ENCODE data around the gene TBKBP1.

Gene TBKBP1

DNA sequence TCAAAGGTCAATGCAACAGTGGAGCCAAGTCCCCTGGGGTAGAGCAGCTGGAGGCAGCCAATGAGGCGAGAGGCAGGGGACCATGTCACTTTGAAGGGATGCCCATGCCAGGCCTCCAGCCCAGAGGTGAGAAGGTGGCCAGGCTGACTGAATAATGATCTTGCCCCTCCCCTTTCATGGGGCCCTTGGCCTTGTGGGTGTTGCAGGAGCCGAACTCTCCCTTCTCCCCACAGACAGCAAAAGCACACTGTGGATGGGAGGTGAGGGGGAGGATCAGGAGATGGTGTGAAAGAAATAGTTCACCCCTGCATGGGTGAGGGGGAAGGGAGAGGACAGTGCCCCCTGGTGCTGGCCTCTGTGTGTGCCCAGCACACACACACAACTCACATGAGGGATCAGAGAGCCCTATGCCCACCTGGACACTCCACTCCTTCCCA lies 23.3 kb downstream of the TBKBP1 start:
- Histone ChIP-seq H3K27me3 (ENCODE audit: control insufficient read depth, insufficient read depth, low read length) (peaks cover 52% of the 10 kb centered on the region), H3K9me3 (ENCODE audit: control insufficient read depth, insufficient read depth, low read length) (no peaks in the 10 kb centered on the region), H3K27ac (ENCODE audit: low read depth, low read length) (no peak overlapping the region), H3K36me3 (ENCODE audit: control insufficient read depth, insufficient read depth, low read length) (no peaks in the 10 kb centered on the region), H3K4me3 (ENCODE audit: low read depth, low read length) (no peak overlapping the region), H3K4me1 (ENCODE audit: control insufficient read depth, insufficient read depth, low read length) (peaks cover 7% of the 10 kb centered on the region; the same call in 1 of the 2 replicates), H3K9ac (ENCODE audit: low read depth, low read length) (no peak overlapping the region)

DNA sequence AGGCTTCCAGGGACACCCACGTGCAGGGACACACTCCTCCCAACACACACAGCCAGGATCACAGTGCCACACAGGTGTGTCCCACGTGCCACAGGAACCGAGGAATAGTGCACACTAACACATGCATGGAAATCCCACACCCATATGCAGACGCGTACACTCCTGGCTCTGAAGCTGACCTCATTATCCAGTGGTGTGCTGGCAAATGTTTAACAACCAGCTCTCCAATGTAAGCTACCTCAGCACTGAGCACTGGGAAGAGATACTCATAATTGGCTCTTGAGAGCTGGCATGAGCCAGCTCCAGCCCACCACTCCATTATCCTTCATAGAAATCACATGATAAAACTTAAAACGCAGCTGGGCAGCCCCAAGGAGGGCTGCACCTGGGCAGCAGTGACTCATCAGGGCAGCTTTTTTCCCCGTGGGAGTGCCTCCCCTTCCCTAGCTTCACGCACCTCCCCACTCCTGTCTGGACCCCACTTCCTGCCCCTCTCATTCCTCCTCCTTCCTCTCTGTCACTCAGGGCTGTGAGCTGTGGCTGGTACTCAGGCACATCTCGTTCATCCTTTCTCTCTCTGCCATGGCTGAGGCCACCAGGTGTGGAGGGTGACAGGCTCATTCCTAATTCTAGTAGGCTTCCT lies 24.1 kb downstream of the TBKBP1 start:
- Histone ChIP-seq H3K4me3 (ENCODE audit: low read depth, low read length) (no peak overlapping the region), H3K9ac (ENCODE audit: low read depth, low read length) (no peak overlapping the region), H3K27ac (ENCODE audit: low read depth, low read length) (no peak overlapping the region), H3K36me3 (ENCODE audit: control insufficient read depth, insufficient read depth, low read length) (no peaks in the 10 kb centered on the region), H3K27me3 (ENCODE audit: control insufficient read depth, insufficient read depth, low read length) (peaks cover 54% of the 10 kb centered on the region), H3K4me1 (ENCODE audit: control insufficient read depth, insufficient read depth, low read length) (peaks cover 7% of the 10 kb centered on the region; the same call in 1 of the 2 replicates), H3K9me3 (ENCODE audit: control insufficient read depth, insufficient read depth, low read length) (no peaks in the 10 kb centered on the region)

DNA sequence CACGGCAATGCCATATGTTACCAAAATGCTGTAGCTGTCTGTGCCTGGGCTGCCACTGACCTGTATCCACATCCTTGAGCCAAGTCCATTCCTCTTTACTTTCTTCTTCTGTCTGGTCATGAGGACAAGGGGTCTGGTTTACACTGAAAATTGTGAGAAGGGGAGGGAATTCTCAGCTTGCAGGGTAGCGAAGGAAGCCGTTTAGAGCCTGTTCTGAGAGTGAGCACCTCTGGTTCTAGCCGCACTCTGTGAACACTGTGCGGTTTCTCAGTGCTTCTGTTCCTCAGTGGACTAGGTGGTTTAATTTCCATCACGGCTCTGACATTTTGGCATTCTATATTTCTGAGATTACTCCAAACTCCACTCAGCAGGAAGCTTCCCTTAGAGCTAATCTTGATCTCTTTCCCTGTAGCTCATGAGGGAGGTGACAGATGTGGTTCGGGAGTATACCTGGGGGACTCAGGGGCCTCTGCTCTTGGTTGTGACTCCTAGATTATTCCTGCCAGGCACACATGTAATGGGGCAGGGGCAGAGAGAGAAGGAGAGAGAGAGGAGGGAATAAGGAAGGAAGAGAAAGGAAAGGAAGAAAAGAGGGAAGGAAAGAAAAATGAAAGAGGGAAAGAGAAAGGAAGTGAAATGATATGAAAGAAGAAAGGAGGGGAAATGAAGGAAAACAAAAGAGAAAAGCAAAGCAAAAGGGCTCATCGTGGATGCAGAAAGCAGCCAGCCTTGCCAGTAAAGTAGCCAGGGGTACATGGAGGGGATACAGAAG lies 24.9 kb downstream of the TBKBP1 start:
- Histone ChIP-seq H3K4me1 (ENCODE audit: control insufficient read depth, insufficient read depth, low read length) (peaks cover 7% of the 10 kb centered on the region; the same call in 1 of the 2 replicates), H3K9me3 (ENCODE audit: control insufficient read depth, insufficient read depth, low read length) (no peaks in the 10 kb centered on the region), H3K4me3 (ENCODE audit: low read depth, low read length) (no peak overlapping the region), H3K9ac (ENCODE audit: low read depth, low read length) (no peak overlapping the region), H3K27me3 (ENCODE audit: control insufficient read depth, insufficient read depth, low read length) (peaks cover 52% of the 10 kb centered on the region), H3K27ac (ENCODE audit: low read depth, low read length) (no peak overlapping the region), H3K36me3 (ENCODE audit: control insufficient read depth, insufficient read depth, low read length) (no peaks in the 10 kb centered on the region)

DNA sequence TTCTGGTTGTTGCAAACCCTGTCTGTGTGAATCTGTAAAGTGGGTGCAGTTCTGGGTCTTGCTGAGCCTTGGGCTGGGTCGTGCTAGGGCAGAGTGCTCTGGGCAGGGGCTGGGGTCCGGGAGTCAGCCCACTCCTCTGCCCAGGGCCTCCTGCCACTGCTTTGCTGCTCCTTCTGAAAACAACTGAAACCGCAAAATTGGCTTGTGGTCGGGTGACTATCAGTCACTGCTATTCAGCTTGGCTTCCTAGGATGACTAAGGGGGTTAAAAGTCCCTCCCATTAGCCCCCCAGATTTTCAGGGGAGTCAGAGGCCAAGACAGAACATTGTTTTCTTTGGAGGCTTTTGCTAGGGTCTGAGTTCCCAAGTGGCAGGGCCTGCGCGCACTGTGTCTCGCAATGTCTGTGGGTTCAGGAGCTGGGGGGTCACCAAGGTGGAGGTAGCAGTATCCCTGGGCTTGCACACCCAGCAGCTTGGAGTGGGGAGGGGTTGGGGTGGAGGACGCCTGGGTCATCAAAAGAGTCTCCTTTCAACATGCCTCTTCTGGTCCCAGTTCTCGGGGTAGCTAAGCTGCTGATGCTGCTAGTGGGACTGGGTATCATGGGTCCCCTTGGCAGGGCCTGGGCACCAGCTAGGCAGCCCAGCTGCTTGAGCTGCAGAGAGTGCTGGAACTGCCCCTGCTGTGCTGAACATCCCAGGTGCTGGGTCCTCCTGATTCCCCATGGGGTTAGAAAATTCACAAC lies 25.6 kb downstream of the TBKBP1 start:
- no peak overlapping the region for H3K9ac ChIP-seq (ENCODE audit: low read depth, low read length)

DNA sequence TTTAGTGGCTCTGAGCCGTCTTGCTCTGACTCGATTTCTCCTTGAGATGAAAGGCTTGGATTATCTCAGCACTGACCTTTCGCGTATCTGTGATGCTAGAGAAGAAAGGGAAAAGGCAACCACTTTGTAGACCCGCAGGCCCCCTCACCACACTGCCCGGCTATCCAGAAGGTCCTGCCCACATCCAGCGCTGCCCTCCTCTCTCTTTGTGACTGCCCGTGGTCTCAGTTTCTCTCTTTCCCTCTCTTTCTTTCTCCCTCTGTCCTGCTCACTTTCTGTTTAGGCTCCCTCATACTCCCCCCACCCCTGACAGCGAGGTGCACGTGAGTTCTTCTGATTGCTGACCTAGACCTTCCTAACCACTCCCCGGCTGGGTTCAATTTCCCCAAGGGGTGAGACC lies 26.2 kb downstream of the TBKBP1 start:
- Histone ChIP-seq H3K9ac (ENCODE audit: low read depth, low read length) (no peak overlapping the region), H3K27ac (ENCODE audit: low read depth, low read length) (no peak overlapping the region), H3K36me3 (ENCODE audit: control insufficient read depth, insufficient read depth, low read length) (no peaks in the 10 kb centered on the region), H3K9me3 (ENCODE audit: control insufficient read depth, insufficient read depth, low read length) (no peaks in the 10 kb centered on the region), H3K4me3 (ENCODE audit: low read depth, low read length) (no peak overlapping the region), H3K4me1 (ENCODE audit: control insufficient read depth, insufficient read depth, low read length) (peaks cover 7% of the 10 kb centered on the region; the same call in 1 of the 2 replicates), H3K27me3 (ENCODE audit: control insufficient read depth, insufficient read depth, low read length) (peaks cover 45% of the 10 kb centered on the region)

More for the DNA sequence above, 25.6 kb downstream of the TBKBP1 start:
- Histone ChIP-seq H3K4me3 (ENCODE audit: low read depth, low read length) (no peak overlapping the region), H3K4me1 (ENCODE audit: control insufficient read depth, insufficient read depth, low read length) (peaks cover 7% of the 10 kb centered on the region; the same call in 1 of the 2 replicates), H3K27ac (ENCODE audit: low read depth, low read length) (no peak overlapping the region), H3K9me3 (ENCODE audit: control insufficient read depth, insufficient read depth, low read length) (no peaks in the 10 kb centered on the region), H3K27me3 (ENCODE audit: control insufficient read depth, insufficient read depth, low read length) (peaks cover 48% of the 10 kb centered on the region), H3K36me3 (ENCODE audit: control insufficient read depth, insufficient read depth, low read length) (no peaks in the 10 kb centered on the region)

DNA sequence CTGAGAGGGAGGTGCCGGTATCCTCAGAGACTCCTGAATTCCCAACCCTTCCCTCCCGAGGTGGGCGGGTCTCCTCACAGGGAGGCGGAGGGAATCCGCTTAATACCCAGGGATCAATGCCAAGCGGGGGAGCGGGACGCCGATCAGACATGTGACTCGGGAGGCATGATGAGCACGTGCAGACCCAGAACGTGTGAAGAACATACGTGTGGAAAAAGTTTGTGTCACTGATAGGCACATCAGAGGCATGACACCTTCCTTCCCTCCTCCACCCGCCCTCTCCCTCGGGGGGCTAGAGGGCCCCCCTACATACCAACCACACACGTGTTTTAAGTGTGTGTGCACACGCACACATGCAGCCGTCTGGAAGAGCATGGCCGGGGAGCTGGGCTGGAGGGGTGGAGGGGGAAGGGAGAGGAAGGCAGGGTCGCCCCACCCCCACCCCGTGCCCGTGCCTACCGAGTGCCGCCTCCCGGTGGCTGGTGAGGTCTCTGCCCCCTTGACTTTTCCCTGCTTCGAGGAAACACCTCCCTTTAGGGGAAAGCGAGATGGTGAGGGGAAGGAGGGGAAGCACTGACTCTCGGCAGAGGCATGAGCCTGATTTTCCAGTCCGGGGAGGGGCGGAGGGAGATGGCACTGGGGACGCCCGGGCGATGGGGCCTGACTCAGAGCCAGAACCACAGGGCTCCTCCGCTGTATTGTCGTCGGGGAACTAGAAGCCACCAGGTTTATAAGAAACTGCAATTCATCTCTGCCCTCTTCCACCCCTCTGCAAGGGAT lies 27.0 kb downstream of the TBKBP1 start:
- peaks cover 7% of the 10 kb centered on the region; the same call in 1 of the 2 replicates for H3K4me1 ChIP-seq (ENCODE audit: control insufficient read depth, insufficient read depth, low read length)
- no peaks in the 10 kb centered on the region for H3K36me3 ChIP-seq (ENCODE audit: control insufficient read depth, insufficient read depth, low read length)
- no peak overlapping the region for H3K27ac ChIP-seq (ENCODE audit: low read depth, low read length)
- peak overlapping the region; percentile 39; the same call in 1 of the 2 replicates for H3K4me3 ChIP-seq (ENCODE audit: low read depth, low read length)
- peaks cover 41% of the 10 kb centered on the region for H3K27me3 ChIP-seq (ENCODE audit: control insufficient read depth, insufficient read depth, low read length)
- H3K9me3 ChIP-seq (ENCODE audit: control insufficient read depth, insufficient read depth, low read length) = no peaks in the 10 kb centered on the region
- H3K9ac ChIP-seq (ENCODE audit: low read depth, low read length) = no peak overlapping the region

DNA sequence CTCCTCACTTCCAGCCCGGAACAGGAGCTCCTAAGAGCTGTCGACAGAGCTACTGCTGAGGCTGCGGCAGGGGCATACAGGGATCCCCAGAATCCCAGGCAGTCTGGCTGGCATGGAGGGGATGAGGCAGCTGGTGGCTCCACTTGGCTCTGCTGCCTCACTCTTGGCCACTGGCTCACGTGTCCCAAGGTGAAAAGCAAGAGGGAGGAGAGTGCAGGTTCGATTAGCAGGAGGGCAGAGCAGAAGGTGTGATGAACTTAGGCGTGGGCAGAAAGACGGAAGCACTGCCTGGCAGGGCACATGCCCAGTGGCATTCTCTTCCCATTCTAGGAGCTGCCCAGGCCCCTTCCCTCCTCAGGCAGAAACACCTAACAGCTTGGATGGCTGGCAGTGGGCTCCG lies 27.8 kb downstream of the TBKBP1 start:
- no peak overlapping the region for H3K9ac ChIP-seq (ENCODE audit: low read depth, low read length)
- H3K27ac ChIP-seq (ENCODE audit: low read depth, low read length) = no peak overlapping the region
- H3K36me3 ChIP-seq (ENCODE audit: control insufficient read depth, insufficient read depth, low read length) = no peaks in the 10 kb centered on the region
- H3K27me3 ChIP-seq (ENCODE audit: control insufficient read depth, insufficient read depth, low read length) = peaks cover 41% of the 10 kb centered on the region
- H3K9me3 ChIP-seq (ENCODE audit: control insufficient read depth, insufficient read depth, low read length) = no peaks in the 10 kb centered on the region
- H3K4me1 ChIP-seq (ENCODE audit: control insufficient read depth, insufficient read depth, low read length) = peaks cover 7% of the 10 kb centered on the region; the same call in 1 of the 2 replicates
- no peak overlapping the region for H3K4me3 ChIP-seq (ENCODE audit: low read depth, low read length)

DNA sequence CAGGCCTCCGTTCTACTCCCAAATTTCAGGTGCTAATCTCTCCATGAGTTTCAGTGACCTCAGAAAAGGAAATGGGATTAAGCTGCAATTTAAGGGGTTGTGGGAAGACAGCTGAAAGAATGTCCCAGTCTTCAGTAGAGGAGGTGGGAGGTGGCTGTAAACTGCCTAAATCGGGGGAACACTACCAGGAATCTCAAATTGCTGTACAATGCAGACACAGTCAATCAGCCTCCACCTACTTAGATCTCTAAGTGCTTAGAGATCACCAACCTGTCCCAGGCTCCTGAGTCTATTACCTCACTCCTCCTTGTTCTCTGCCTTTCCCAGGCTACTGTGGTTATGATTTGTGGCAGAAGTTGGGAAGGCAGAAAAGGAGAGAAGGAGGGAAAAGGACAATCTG lies 30.7 kb downstream of the TBKBP1 start:
- no peak overlapping the region for H3K9ac ChIP-seq (ENCODE audit: low read depth, low read length)
- H3K4me1 ChIP-seq (ENCODE audit: control insufficient read depth, insufficient read depth, low read length) = peaks cover 7% of the 10 kb centered on the region; the same call in 1 of the 2 replicates
- no peak overlapping the region for H3K4me3 ChIP-seq (ENCODE audit: low read depth, low read length)
- H3K36me3 ChIP-seq (ENCODE audit: control insufficient read depth, insufficient read depth, low read length) = no peaks in the 10 kb centered on the region
- peaks cover 37% of the 10 kb centered on the region for H3K27me3 ChIP-seq (ENCODE audit: control insufficient read depth, insufficient read depth, low read length)
- H3K9me3 ChIP-seq (ENCODE audit: control insufficient read depth, insufficient read depth, low read length) = no peaks in the 10 kb centered on the region
- no peak overlapping the region for H3K27ac ChIP-seq (ENCODE audit: low read depth, low read length)

DNA sequence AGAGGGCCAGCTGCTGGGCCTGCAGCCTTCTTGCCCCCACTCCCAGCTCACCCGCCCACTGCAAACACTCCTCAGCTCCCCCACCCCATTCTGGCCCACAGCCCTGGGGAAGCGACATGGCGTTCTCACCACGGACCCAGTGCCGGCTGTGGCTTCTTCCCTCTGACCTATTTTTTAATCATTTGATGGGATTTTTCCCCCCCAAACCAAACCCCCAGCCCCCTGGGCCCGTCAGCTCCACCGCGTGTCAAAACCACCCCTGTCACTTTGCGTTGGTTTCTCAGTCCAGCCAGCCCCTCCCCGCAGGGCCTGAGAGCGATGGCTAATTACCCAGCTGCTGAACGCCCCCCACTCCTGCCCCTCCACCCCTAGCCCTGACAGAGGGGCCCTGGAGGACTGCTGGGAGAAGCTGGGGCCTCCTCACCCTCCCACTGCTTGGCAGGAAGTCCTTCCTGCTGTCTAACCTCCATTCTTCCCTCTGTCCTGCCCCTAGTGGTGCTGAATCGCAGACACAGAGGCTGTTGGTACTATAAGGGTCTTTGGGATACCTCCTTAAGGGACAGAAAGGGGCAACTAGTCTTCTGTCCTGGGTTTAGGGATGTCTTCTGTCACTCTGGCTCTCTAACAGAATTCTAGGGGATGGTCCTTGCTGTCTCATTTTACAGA lies 31.6 kb downstream of the TBKBP1 start:
- Histone ChIP-seq H3K9ac (ENCODE audit: low read depth, low read length) (no peak overlapping the region), H3K27me3 (ENCODE audit: control insufficient read depth, insufficient read depth, low read length) (peaks cover 30% of the 10 kb centered on the region), H3K4me3 (ENCODE audit: low read depth, low read length) (no peak overlapping the region), H3K4me1 (ENCODE audit: control insufficient read depth, insufficient read depth, low read length) (peaks cover 5% of the 10 kb centered on the region; the same call in 1 of the 2 replicates), H3K27ac (ENCODE audit: low read depth, low read length) (no peak overlapping the region), H3K9me3 (ENCODE audit: control insufficient read depth, insufficient read depth, low read length) (no peaks in the 10 kb centered on the region), H3K36me3 (ENCODE audit: control insufficient read depth, insufficient read depth, low read length) (no peaks in the 10 kb centered on the region)
